NCI-H345 treated with DMSO at 0.1 percent for 48 hours (cell line): ENCODE results near the gene JMJD1C.
"Not testable (repeated sequence)": the region's sequence is repeated elsewhere in the genome, so short reads cannot be mapped to it uniquely, and the experiment has no call there.

Experiments used
- DNase-seq: peaks from one replicate; lab custom pipeline; 2025; ENCODE audit not compliant: unreplicated experiment; lab: John Stamatoyannopoulos, UW

The JMJD1C gene

GRCh38 chr10:63175534-63175933, 290.2 kb downstream of the JMJD1C start:
- no peak for DNase-seq

GRCh38 chr10:63173468-63174232, 292.1 kb downstream of the JMJD1C start:
- DNase-seq, result no peak

GRCh38 chr10:63171926-63172325, 293.9 kb downstream of the JMJD1C start:
- no peak for DNase-seq

- DNase-seq, result no peak
Observed at GRCh38 chr10:63171255-63171855, 294.4 kb downstream of the JMJD1C start.

GRCh38 chr10:63169624-63170023, 296.2 kb downstream of the JMJD1C start:
- no peak for DNase-seq

GRCh38 chr10:63168821-63169462, 296.8 kb downstream of the JMJD1C start:
- DNase-seq, result no peak

GRCh38 chr10:63166742-63167258, 299.0 kb downstream of the JMJD1C start:
- no peak for DNase-seq

- no peak for DNase-seq
Observed at GRCh38 chr10:63165249-63165648, 300.5 kb downstream of the JMJD1C start.

GRCh38 chr10:63164166-63164623, 301.6 kb downstream of the JMJD1C start:
- no peak for DNase-seq

- DNase-seq, result no peak
Observed at GRCh38 chr10:63161592-63161991, 304.2 kb downstream of the JMJD1C start.

- peak; percentile 61 for DNase-seq
Observed at GRCh38 chr10:63157845-63158624, 307.7 kb downstream of the JMJD1C start.

- DNase-seq, result no peak
Observed at GRCh38 chr10:63156236-63156635, 309.5 kb downstream of the JMJD1C start.

GRCh38 chr10:63155388-63156020, 310.3 kb downstream of the JMJD1C start:
- DNase-seq, result no peak

GRCh38 chr10:63154546-63155387, 311.0 kb downstream of the JMJD1C start:
- no peak for DNase-seq

- not testable (repeated sequence) for DNase-seq
Observed at GRCh38 chr10:63153868-63154545, 311.8 kb downstream of the JMJD1C start.

- DNase-seq, result no peak
Observed at GRCh38 chr10:63150745-63151144, 315.0 kb downstream of the JMJD1C start.

GRCh38 chr10:63146503-63146902, 319.3 kb downstream of the JMJD1C start:
- no peak for DNase-seq

- no peak for DNase-seq
Observed at GRCh38 chr10:63145782-63146181, 320.0 kb downstream of the JMJD1C start.

GRCh38 chr10:63143987-63144386, 321.8 kb downstream of the JMJD1C start:
- DNase-seq, result no peak
